B cell (primary cell): Measurements from ENCODE around the gene MORN1. TPM values are rescaled to one million over a fixed set of nuclear protein-coding genes. Genes with fewer than 3 reads are reported as not detected.

Experiments
- ATAC-seq: fragments of 200-7000 bp; cut with Tn5 transposase; one replicate; pipeline ENCODE4 v1.10.0; 2021; ENCODE audit warnings: low read depth, mild to moderate bottlenecking, moderate number of reproducible peaks, moderate library complexity
- CTCF ChIA-PET: fragments of 350-600 bp; sonication (Branson Sonifier 250); formaldehyde crosslinking; loops from one replicate; lab custom pipeline; 2021; ENCODE audit warnings: antibody characterized with exemption, inconsistent platforms; lab: Charles Lee
- POLR2A ChIA-PET: fragments of 350-600 bp; sonication (Branson Sonifier 250); formaldehyde crosslinking; loops from one replicate; lab custom pipeline; 2021; ENCODE audit warnings: antibody characterized with exemption; lab: Charles Lee
- DNase-seq: peaks from one replicate; pipeline ENCODE4 v3.0.0; 2013
- H2AFZ ChIP-seq: 2 replicates; pipeline ENCODE4 v1.6.1; 2012; ENCODE audit warnings: mild to moderate bottlenecking, low read depth, low read length; ENCODE audit not compliant: insufficient read depth, poor library complexity, severe bottlenecking
- H3K27ac ChIP-seq, 2 donors: 1 replicate in 1 of 2; 2 replicates in 1 of 2; pipeline ENCODE4 v1.5.1; 2012 to 2013; ENCODE audit warnings: low read length in 2 of 2, mild to moderate bottlenecking in 2 of 2, moderate library complexity in 1 of 2
- H3K27me3 ChIP-seq, 4 experiments: fragments of 200-600 bp in 1 of 4; sonication (generic) in 1 of 4; replicated peaks in 1 of 4; 1 replicate in 2 of 4; 2 replicates in 2 of 4; pipeline versions ENCODE4 v1.6.1 to v1.7.0; 2013 to 2016; ENCODE audit warnings: low read length in 3 of 4, mild to moderate bottlenecking in 2 of 4, mixed read lengths in 1 of 4, moderate library complexity in 1 of 4; ENCODE audit not compliant: insufficient read depth in 4 of 4, control insufficient read depth in 3 of 4; ENCODE audit errors: control extremely low read depth in 1 of 4
- H3K36me3 ChIP-seq, 2 experiments: replicated peaks in 1 of 2; 1 replicate in 1 of 2; 2 replicates in 1 of 2; pipeline versions ENCODE4 v1.6.1 to v1.7.1; 2013; ENCODE audit warnings: low read length in 1 of 2; ENCODE audit not compliant: insufficient read depth in 2 of 2, control insufficient read depth in 1 of 2; ENCODE audit errors: control extremely low read depth in 1 of 2, extremely low read depth in 1 of 2
- H3K4me1 ChIP-seq, 2 donors: fragments of 200-600 bp in 1 of 2; sonication (generic) in 1 of 2; 1 replicate in 1 of 2; 2 replicates in 1 of 2; pipeline versions ENCODE4 v1.5.1 to v1.6.1; 2013 to 2017; ENCODE audit warnings: low read length in 2 of 2; ENCODE audit not compliant: control insufficient read depth in 2 of 2, insufficient read depth in 2 of 2
- H3K4me2 ChIP-seq: replicated peaks from 2 replicates; pipeline ENCODE3; 2012; ENCODE audit warnings: mild to moderate bottlenecking, low read depth, low read length; ENCODE audit not compliant: poor library complexity, severe bottlenecking
- H3K4me3 ChIP-seq, 5 experiments: fragments of 200-600 bp in 1 of 5; sonication (generic) in 1 of 5; 1 replicate in 3 of 5; 2 replicates in 2 of 5; pipeline versions ENCODE4 v1.5.1 to v1.7.0; 2011 to 2016; ENCODE audit warnings: low read length in 4 of 5, mild to moderate bottlenecking in 4 of 5, low read depth in 2 of 5, control low read depth in 1 of 5, moderate library complexity in 1 of 5; ENCODE audit not compliant: insufficient read depth in 1 of 5; ENCODE audit errors: control extremely low read depth in 1 of 5, extremely low read depth in 1 of 5
- H3K79me2 ChIP-seq: fragments of 200-600 bp; sonication (generic); one replicate; pipeline ENCODE4 v1.6.0; 2016; ENCODE audit warnings: low read length; ENCODE audit not compliant: control insufficient read depth, insufficient read depth
- H3K9ac ChIP-seq: fragments of 200-600 bp; sonication (generic); 2 replicates; pipeline ENCODE4 v1.6.1; 2017; ENCODE audit warnings: mild to moderate bottlenecking, low read length, moderate library complexity
- H3K9me3 ChIP-seq, 3 donors: one replicate each; pipeline versions ENCODE4 v1.6.1 to v1.7.1; 2013; ENCODE audit warnings: low read length in 2 of 3; ENCODE audit not compliant: control insufficient read depth in 2 of 3, insufficient read depth in 1 of 3; ENCODE audit errors: control extremely low read depth in 1 of 3
- H4K20me1 ChIP-seq: 2 replicates; pipeline ENCODE4 v1.6.0; 2012; ENCODE audit warnings: mild to moderate bottlenecking, low read length; ENCODE audit not compliant: insufficient read depth, control insufficient read depth, poor library complexity, severe bottlenecking
- H3K27ac Mint-ChIP-seq: one replicate; pipeline ENCODE4 v1.8.0; 2021; ENCODE audit warnings: mixed read lengths
- H3K27me3 Mint-ChIP-seq: one replicate; pipeline ENCODE4 v1.8.0; 2021; ENCODE audit warnings: mixed read lengths
- H3K4me1 Mint-ChIP-seq: one replicate; pipeline ENCODE4 v1.8.0; 2021; ENCODE audit warnings: mixed read lengths
- H3K4me3 Mint-ChIP-seq: one replicate; pipeline ENCODE4 v1.8.0; 2021; ENCODE audit warnings: mixed read lengths
- H3K9me3 Mint-ChIP-seq: one replicate; pipeline ENCODE4 v1.8.0; 2022; ENCODE audit warnings: mixed read lengths; ENCODE audit not compliant: insufficient read depth
- EZH2 ChIP-seq: IDR thresholded peaks from 2 replicates; pipeline ENCODE4 v1.6.1; 2012; ENCODE audit warnings: borderline replicate concordance, low read depth, mild to moderate bottlenecking, moderate library complexity, low read length; ENCODE audit not compliant: insufficient read depth, poor library complexity, severe bottlenecking
- WGBS: methylation state at CpG from one replicate; pipeline ENCODE4 v1.1.5; 2013; ENCODE audit warnings: missing lambda C conversion rate; ENCODE audit not compliant: insufficient coverage; 5-methylcytosine and 5-hydroxymethylcytosine counted together
- intact Hi-C: fragments of 100-400 bp; cut with micrococcal nuclease; formaldehyde crosslinking; loops from one replicate; pipeline ENCODE4 v1.10.0; 2022
- polyA plus RNA-seq: library from polyadenylated mRNA; depleted of rRNA; stranded (reverse); fragments of >200 nt; gene quantifications from 2 replicates; pipeline ENCODE4 v1.2.3, GENCODE V29; 2012
- total RNA-seq, 2 donors: library from RNA; stranded (reverse); fragments of 120-200 nt in 1 of 2; gene quantifications; 1 replicate in 1 of 2; 2 replicates in 1 of 2; pipeline versions ENCODE4 v1.2.3 to v1.2.4, GENCODE V29; 2013 to 2022
- TF ChIP-seq, protein P1 (sequence below): fragments of 200-600 bp; IDR thresholded peaks from one replicate; pipeline ENCODE4 v1.8.0; 2022; ENCODE audit warnings: antibody characterized with exemption, mild to moderate bottlenecking

Gene MORN1
- total and polyA plus RNA-seq, 2 donors (not counting 1 experiment from before 2014, with no cell fraction given) = 10.2 to 32.6 TPM

GRCh38 chr1:2292725-2293450 is 98.5 kb downstream of the MORN1 start:
- ATAC-seq (no peak), DNase-seq (no peak)
- peaks cover 82% of the 10 kb centered on the region for H3K4me1 Mint-ChIP-seq
- Histone ChIP-seq H4K20me1 (peaks cover 78% of the 10 kb centered on the region), H3K27ac (no peak overlapping the region), H3K36me3 (peaks cover 0 to 4% of the 10 kb centered on the region in 2 experiments), H3K4me1 (peaks cover 58 to 76% of the 10 kb centered on the region in 2 donors), H3K4me3 (no peak overlapping the region), H3K79me2 (peaks cover 98% of the 10 kb centered on the region), H2AFZ (no peak overlapping the region), H3K9ac (no peak overlapping the region), H3K9me3 (no peaks in the 10 kb centered on the region), H3K27me3 (no peaks in the 10 kb centered on the region), H3K4me2 (no peak overlapping the region)
- ChIA-PET POLR2A (interaction anchor here (1.0 to 1.3 kb wide), 2 partner anchors 8 to 37 kb away, joined by 3 to 4 read pairs; no protein-coding TSS in a partner anchor), CTCF (interaction anchor here (0.8 to 3.3 kb wide), 3 partner anchors 8 to 23 kb away, joined by 3 to 11 read pairs (median 8); no protein-coding TSS in a partner anchor)
- no peaks in the 10 kb centered on the region for H3K27me3 Mint-ChIP-seq
- no peak overlapping the region for H3K4me3 Mint-ChIP-seq
- TF ChIP-seq, protein P1, sequence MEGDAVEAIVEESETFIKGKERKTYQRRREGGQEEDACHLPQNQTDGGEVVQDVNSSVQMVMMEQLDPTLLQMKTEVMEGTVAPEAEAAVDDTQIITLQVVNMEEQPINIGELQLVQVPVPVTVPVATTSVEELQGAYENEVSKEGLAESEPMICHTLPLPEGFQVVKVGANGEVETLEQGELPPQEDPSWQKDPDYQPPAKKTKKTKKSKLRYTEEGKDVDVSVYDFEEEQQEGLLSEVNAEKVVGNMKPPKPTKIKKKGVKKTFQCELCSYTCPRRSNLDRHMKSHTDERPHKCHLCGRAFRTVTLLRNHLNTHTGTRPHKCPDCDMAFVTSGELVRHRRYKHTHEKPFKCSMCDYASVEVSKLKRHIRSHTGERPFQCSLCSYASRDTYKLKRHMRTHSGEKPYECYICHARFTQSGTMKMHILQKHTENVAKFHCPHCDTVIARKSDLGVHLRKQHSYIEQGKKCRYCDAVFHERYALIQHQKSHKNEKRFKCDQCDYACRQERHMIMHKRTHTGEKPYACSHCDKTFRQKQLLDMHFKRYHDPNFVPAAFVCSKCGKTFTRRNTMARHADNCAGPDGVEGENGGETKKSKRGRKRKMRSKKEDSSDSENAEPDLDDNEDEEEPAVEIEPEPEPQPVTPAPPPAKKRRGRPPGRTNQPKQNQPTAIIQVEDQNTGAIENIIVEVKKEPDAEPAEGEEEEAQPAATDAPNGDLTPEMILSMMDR = no peak
- TF ChIP-seq EZH2 = no peak
- no peaks in the 10 kb centered on the region for H3K9me3 Mint-ChIP-seq
- 96% methylated on average over 30 of the region's 30 CpGs for WGBS
- intact Hi-C loops = no loop called here
- no peak overlapping the region for H3K27ac Mint-ChIP-seq

DNA sequence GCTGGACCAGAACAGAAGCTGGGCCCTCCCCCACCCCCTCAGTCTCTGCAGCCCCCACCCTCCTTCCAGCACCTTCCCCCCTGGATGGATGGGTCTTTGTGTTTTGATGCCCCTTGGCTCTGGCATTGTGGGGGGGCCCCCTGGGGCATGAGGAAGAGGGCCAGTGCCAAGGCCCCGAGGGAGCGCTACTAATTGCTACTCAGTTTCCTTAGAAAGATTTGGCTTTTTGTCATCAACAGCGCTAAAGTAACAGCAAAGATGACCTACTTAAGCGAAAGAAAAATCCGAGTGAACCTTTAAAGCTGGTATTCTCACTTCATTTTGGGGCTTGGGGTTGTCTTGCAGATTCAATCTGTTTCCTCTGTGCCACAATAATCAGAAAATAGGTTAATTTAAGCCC is 99.8 kb downstream of the MORN1 start:
- ATAC-seq = no peak
- Mint-ChIP-seq H3K9me3 (no peaks in the 10 kb centered on the region), H3K4me3 (peak overlapping the region; percentile 41), H3K4me1 (peaks cover 84% of the 10 kb centered on the region), H3K27ac (no peak overlapping the region), H3K27me3 (no peaks in the 10 kb centered on the region)
- DNase-seq = no peak
- Histone ChIP-seq H4K20me1 (peaks cover 90% of the 10 kb centered on the region), H3K9me3 (no peaks in the 10 kb centered on the region), H2AFZ (no peak overlapping the region), H3K4me2 (peak overlapping the region; percentile 79), H3K4me3 (no peak overlapping the region), H3K27ac (no peak overlapping the region), H3K79me2 (peaks cover 98% of the 10 kb centered on the region), H3K36me3 (peaks cover 0 to 4% of the 10 kb centered on the region in 2 experiments), H3K27me3 (no peaks in the 10 kb centered on the region), H3K9ac (no peak overlapping the region), H3K4me1 (peaks cover 57 to 77% of the 10 kb centered on the region in 2 donors)
- ChIA-PET POLR2A (interaction anchor here (0.6 to 2.3 kb wide), 7 partner anchors 9 to 36 kb away, joined by 3 to 20 read pairs (median 4); no protein-coding TSS in a partner anchor), CTCF (interaction anchor here (0.9 to 3.3 kb wide), 5 partner anchors 9 to 88 kb away, joined by 4 to 11 read pairs (median 5); no protein-coding TSS in a partner anchor)
- WGBS = 78% methylated on average over 5 of the region's 5 CpGs
- intact Hi-C loops = loop anchor here (2.0 kb wide), 4 partner anchors 15 to 57 kb away; no protein-coding TSS in a partner anchor
- TF ChIP-seq, protein P1 = no peak
- no peak for TF ChIP-seq EZH2
